Metanephros (tissue), 1 donor: ENCODE data around the gene FAM204A. TPM values are rescaled to one million over a fixed set of nuclear protein-coding genes. Genes with fewer than 3 reads are reported as not detected.

Source experiments
- total RNA-seq: library from RNA; depleted of rRNA; stranded (reverse); fragments of >200 nt; gene quantifications from one replicate; pipeline ENCODE4 v1.2.3, GENCODE V29; 2014

FAM204A gene
- total RNA-seq = 55.9 TPM

DNA sequence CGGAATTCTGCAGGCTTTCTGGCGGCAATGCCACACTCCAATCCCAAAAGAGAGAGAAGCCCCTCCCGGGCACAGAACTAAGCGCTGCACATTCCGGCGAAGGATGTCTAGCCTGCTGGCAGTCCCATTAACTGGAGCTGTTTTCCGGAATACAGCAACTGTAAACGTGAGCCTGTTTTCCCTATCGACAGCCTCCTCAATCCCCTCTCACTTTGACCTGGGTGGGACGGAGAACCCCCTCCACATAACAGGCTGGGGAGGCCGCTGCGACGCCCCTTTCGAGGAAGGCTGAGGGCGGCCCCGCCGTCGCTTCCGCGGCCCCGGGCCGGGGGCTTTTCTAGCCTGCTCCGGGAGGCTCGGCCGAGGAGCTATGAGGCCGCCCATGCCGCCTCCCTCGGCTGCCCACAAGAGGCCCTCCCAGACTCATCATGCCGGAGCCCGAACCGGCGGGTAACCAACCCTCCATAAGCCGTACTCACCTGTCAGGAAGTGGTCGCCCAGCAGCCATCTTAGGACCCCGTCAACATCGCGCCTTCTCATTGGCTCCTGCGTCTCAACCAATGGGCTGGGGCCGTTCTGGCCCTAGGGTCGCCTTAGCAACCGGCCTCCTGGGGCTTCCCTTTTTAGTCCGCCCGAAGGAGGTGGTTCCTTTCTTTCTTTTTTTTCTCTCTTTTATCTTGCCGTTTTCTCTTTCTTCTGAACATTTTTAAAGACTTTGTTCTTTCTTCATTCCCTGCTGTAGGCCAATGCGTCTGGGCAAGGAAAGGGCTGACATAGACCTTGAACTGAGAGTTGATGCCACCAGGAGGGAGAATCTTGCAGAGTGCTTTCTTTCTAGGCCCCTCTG lies at the start of gene FAM204A:
FAM204A (minus strand) TSS at position 534 of the 847 bp plus-strand sequence. CDS start 5,909 bp downstream, outside the sequence.

